CD4-positive, alpha-beta memory T cell (primary cell): Measurements from ENCODE around the gene MAFG. TPM values are rescaled to one million over a fixed set of nuclear protein-coding genes. Genes with fewer than 3 reads are reported as not detected.

Experiments used
- CTCF ChIA-PET: fragments of 350-600 bp; sonication (Branson Sonifier 250); formaldehyde crosslinking; loops from one replicate; lab custom pipeline; 2021; ENCODE audit warnings: inconsistent platforms; ENCODE audit not compliant: partially characterized antibody; lab: Charles Lee
- POLR2A ChIA-PET: fragments of 350-600 bp; sonication (Branson Sonifier 250); formaldehyde crosslinking; loops from one replicate; lab custom pipeline; 2021; ENCODE audit not compliant: partially characterized antibody; lab: Charles Lee
- DNase-seq, 5 donors: peaks; one replicate each; pipeline versions ENCODE4 v3.0.0 to v3.0.0-alpha.2; 2020 to 2022; ENCODE audit warnings: mixed read lengths in 1 of 5
- H3K27ac ChIP-seq: one replicate; pipeline ENCODE4 v1.7.0; 2013; ENCODE audit warnings: low read depth, low read length
- H3K27me3 ChIP-seq: 2 replicates; pipeline ENCODE4 v1.7.0; 2013; ENCODE audit warnings: mild to moderate bottlenecking, low read length, moderate library complexity; ENCODE audit not compliant: insufficient read depth
- H3K36me3 ChIP-seq: 2 replicates; pipeline ENCODE4 v1.7.0; 2013; ENCODE audit warnings: mild to moderate bottlenecking, low read length, moderate library complexity; ENCODE audit not compliant: insufficient read depth
- H3K4me1 ChIP-seq: 2 replicates; pipeline ENCODE4 v1.7.0; 2013; ENCODE audit warnings: mild to moderate bottlenecking, low read length, moderate library complexity; ENCODE audit not compliant: insufficient read depth
- H3K4me3 ChIP-seq, 2 donors: one replicate each; pipeline ENCODE4 v1.7.0; 2013; ENCODE audit warnings: low read length in 2 of 2, mild to moderate bottlenecking in 1 of 2
- H3K9me3 ChIP-seq, 2 donors: one replicate each; pipeline ENCODE4 v1.7.0; 2013; ENCODE audit warnings: low read length in 2 of 2, control low read depth in 1 of 2; ENCODE audit not compliant: control insufficient read depth in 1 of 2
- H3K27ac Mint-ChIP-seq, 7 donors: one replicate each; pipeline ENCODE4 v1.8.0; 2020 to 2021; ENCODE audit warnings: mixed read lengths in 7 of 7, mild to moderate bottlenecking in 6 of 7, inconsistent platforms in 3 of 7, moderate library complexity in 3 of 7
- H3K27me3 Mint-ChIP-seq, 2 donors: one replicate each; pipeline ENCODE4 v1.8.0; 2020 to 2021; ENCODE audit warnings: mixed read lengths in 2 of 2
- H3K36me3 Mint-ChIP-seq, 2 donors: one replicate each; pipeline ENCODE4 v1.8.0; 2020 to 2021; ENCODE audit warnings: mixed read lengths in 2 of 2, inconsistent platforms in 1 of 2, mild to moderate bottlenecking in 1 of 2
- H3K4me1 Mint-ChIP-seq, 4 donors: one replicate each; pipeline ENCODE4 v1.8.0; 2020 to 2021; ENCODE audit warnings: mixed read lengths in 4 of 4, mild to moderate bottlenecking in 1 of 4
- H3K4me3 Mint-ChIP-seq, 8 donors: one replicate each; pipeline ENCODE4 v1.8.0; 2020 to 2021; ENCODE audit warnings: mixed read lengths in 8 of 8, mild to moderate bottlenecking in 7 of 8, moderate library complexity in 6 of 8, inconsistent platforms in 3 of 8
- H3K9me3 Mint-ChIP-seq, 8 donors: one replicate each; pipeline ENCODE4 v1.8.0; 2020 to 2021; ENCODE audit warnings: mixed read lengths in 8 of 8, mild to moderate bottlenecking in 5 of 8, inconsistent platforms in 3 of 8, moderate library complexity in 1 of 8
- intact Hi-C: fragments of 100-400 bp; cut with micrococcal nuclease; formaldehyde crosslinking; loops from one replicate; pipeline ENCODE4 v1.15.1; 2023
- polyA plus RNA-seq, 2 donors: library from polyadenylated mRNA; unstranded; fragments of 300-500 nt; fragmentation: Illumina TruSeq; gene quantifications; one replicate each; pipeline ENCODE4 v1.2.3, GENCODE V29; 2021
- total RNA-seq, 2 experiments: library from RNA; stranded (reverse); gene quantifications; one replicate each; pipeline ENCODE4 v1.2.3, GENCODE V29; 2021

MAFG gene
- total RNA-seq, result 10 to 100 TPM; 16.0 to 16.3 TPM
- 1 to 10 TPM; 2.1 to 3.5 TPM for polyA plus RNA-seq

DNA sequence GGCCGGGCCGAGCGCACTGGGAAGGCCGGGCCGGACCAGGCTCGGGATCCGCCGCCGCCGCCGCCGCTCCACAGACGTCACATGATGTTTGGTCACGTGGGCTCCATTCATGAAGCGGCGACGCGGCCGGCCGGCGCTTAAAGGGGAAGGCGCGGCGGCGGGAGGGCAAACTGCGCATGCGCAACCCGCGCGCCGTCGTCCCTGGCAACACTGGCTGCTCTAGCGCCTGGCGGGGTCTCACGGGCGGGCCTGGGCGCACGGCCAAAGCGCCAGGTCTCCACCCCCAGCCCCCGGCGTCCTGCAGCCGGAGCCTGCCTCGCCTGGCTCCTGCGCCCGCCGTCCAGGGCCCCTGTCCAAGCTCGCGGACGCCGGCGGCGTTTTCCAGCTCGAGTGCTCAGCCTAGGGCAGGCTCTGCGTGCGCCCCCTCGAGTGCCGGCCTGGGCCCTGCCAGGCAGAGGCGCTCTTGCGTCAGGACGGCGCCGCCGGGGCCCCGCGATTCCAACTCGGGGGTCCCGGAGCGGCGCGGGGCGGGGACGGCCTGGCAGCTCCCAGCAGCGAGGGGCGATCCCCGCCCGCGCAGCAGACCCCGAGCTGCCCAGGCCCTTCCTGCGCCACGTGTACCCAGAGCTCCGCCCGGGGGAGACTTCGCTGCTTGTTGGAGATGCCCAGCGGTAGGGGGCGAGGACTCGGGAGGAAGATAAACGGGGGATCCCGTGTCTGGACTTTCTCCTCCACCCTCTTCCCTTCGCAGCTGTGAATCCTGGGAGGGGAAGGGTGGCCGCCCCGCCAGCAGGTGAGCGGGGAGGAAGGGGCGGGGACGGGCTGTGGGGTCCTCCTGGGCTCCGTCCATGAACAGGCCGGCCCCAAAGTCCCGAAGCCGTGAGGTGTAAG, at the start of gene MAFG:
TSS of gene MAFG (minus strand) at position 83 of the 891 bp plus-strand sequence. CDS start 4,550 bp downstream, outside the sequence.
- DNase-seq, result peak; percentile 85 to 92 (median 90)
- H3K36me3 ChIP-seq, result no peaks in the 10 kb centered on the region
- peak within 1 kb of the TSS; percentile 68 for H3K27ac ChIP-seq
- no peaks in the 10 kb centered on the region for H3K9me3 ChIP-seq
- Mint-ChIP-seq H3K27me3 (peaks cover 0 to 6% of the 10 kb centered on the region in 2 donors), H3K4me3 (peak within 1 kb of the TSS; percentile 81 to 90 (median 84)), H3K36me3 (no peaks in the 10 kb centered on the region), H3K9me3 (no peaks in the 10 kb centered on the region), H3K27ac (peak within 1 kb of the TSS; percentile 84 to 97 (median 90)), H3K4me1 (peaks cover 12 to 27% (median 20%) of the 10 kb centered on the region in 4 donors)
- intact Hi-C loops, result loop anchor here (1.0 to 10.0 kb wide), 5 partner anchors 9 to 833 kb away; partner anchors contain the start of genes ALYREF, ANAPC11, P4HB and PYCR1
- POLR2A ChIA-PET, result interaction anchor here (0.6 to 4.2 kb wide), 10 partner anchors 9 to 106 kb away, joined by 3 to 40 read pairs (median 6); partner anchors contain the start of genes ALYREF, ANAPC11, ARHGDIA and ASPSCR1
- H3K4me1 ChIP-seq, result peaks cover 43% of the 10 kb centered on the region
- H3K4me3 ChIP-seq, result peak within 1 kb of the TSS; percentile 47 to 60
- H3K27me3 ChIP-seq, result peaks cover 10% of the 10 kb centered on the region
- CTCF ChIA-PET, result interaction anchor here (0.8 to 0.9 kb wide), 2 partner anchors 11 to 58 kb away, joined by 3 to 4 read pairs; no protein-coding TSS in a partner anchor

DNA sequence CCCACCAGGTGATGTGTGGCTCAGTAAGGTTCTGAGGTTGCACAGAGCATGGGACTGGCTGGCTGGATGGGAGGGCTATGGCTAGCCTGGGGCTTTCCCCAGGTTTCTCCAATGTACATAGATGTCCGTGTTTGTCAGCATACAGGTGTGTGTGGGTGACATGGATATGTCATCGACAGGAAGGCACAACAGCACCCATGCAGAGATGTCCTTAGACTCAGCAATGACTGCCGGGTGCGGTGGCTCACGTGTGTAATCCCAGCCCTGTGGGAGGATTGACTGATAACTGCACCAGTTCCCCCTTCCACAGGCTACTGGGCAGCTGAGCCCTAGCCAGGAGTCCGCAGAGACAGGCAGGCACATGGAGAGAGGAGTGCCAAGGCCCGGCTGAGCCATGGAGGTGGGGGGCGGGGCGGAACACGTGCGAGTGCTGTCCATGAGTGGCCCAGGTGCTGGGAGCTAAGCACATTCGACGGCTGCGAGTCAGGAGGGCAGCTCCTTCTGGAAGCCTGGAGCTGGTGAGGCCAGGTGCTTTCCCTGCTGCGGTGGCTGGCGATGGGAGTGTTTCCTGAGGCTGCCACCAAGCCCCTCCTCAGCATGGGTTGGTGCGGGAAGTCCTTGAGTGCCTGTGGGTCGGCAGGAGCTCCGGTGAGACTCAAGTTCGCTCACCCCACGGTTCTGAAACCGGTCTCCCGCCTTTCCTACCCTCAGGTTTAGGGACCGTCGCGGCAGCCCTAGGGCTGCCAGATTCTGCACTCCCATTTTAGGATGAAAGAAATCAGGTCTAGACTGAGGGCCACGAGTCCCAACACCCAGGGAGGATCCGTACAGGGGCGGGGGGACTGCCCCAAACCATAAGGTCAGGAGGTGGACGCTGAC, 49.0 kb upstream of the MAFG start:
- H3K36me3 Mint-ChIP-seq, result peaks cover 4 to 12% of the 10 kb centered on the region in 2 donors
- peak overlapping the region; percentile 94 to 99 (median 98) for H3K27ac Mint-ChIP-seq
- no peaks in the 10 kb centered on the region for H3K27me3 Mint-ChIP-seq
- intact Hi-C loops, result loop anchor here (1.0 kb wide), 2 partner anchors 8 to 47 kb away; partner anchors contain the start of gene LRRC45
- H3K9me3 Mint-ChIP-seq, result peaks cover 0 to 2% (median 0%) of the 10 kb centered on the region in 8 donors
- H3K27me3 ChIP-seq, result no peaks in the 10 kb centered on the region
- peak overlapping the region; percentile 29 to 74 for H3K4me3 ChIP-seq
- H3K36me3 ChIP-seq, result no peaks in the 10 kb centered on the region
- ChIA-PET POLR2A (interaction anchor here (0.7 to 5.1 kb wide), 12 partner anchors 10 to 150 kb away, joined by 3 to 54 read pairs (median 4); partner anchors contain the start of genes CENPX, DCXR, LRRC45 and MAFG), CTCF (interaction anchor here (1.0 to 1.8 kb wide), 4 partner anchors 8 to 43 kb away, joined by 4 to 6 read pairs (median 4); no protein-coding TSS in a partner anchor)
- peak overlapping the region; percentile 80 for H3K27ac ChIP-seq
- H3K9me3 ChIP-seq, result no peaks in the 10 kb centered on the region
- H3K4me1 ChIP-seq, result peaks cover 31% of the 10 kb centered on the region
- peaks cover 17 to 43% (median 28%) of the 10 kb centered on the region in 4 donors for H3K4me1 Mint-ChIP-seq
- peak in 1 of 5 donors; percentile 58 for DNase-seq
- H3K4me3 Mint-ChIP-seq, result peak overlapping the region; percentile 90 to 98 (median 96)

DNA sequence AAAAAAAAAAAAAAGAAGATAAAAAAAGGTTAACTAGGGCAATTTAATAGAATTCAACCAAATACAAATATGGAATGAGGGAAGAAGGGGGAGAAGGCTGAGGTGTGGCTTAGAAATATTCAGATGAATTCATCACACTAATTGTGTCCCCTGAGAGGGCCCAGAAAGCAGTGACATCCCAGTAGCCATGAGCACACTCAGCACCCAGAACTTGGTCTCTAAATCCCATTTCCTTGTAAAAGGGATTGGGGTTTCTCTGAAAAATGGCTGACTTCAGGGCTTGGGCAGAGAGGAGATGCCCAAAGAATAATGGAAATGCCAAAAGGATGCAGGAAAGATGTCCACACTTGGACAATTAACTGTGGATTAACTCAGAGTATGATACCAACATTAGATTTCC, 45.9 kb upstream of the MAFG start:
- Mint-ChIP-seq H3K4me3 (no peak overlapping the region), H3K9me3 (no peaks in the 10 kb centered on the region), H3K36me3 (peaks cover 0 to 6% of the 10 kb centered on the region in 2 donors), H3K4me1 (peaks cover 6 to 26% (median 10%) of the 10 kb centered on the region in 4 donors), H3K27ac (no peak overlapping the region), H3K27me3 (no peaks in the 10 kb centered on the region)
- no peaks in the 10 kb centered on the region for H3K9me3 ChIP-seq
- ChIA-PET POLR2A (no interaction called here), CTCF (interaction anchor here (0.9 kb wide), 1 partner anchor 14 kb away, joined by 3 read pairs; no protein-coding TSS in a partner anchor)
- intact Hi-C loops, result no loop called here
- no peak overlapping the region for H3K27ac ChIP-seq
- H3K27me3 ChIP-seq, result no peaks in the 10 kb centered on the region
- no peaks in the 10 kb centered on the region for H3K36me3 ChIP-seq
- no peak overlapping the region for H3K4me3 ChIP-seq
- DNase-seq, result no peak
- H3K4me1 ChIP-seq, result peaks cover 17% of the 10 kb centered on the region

DNA sequence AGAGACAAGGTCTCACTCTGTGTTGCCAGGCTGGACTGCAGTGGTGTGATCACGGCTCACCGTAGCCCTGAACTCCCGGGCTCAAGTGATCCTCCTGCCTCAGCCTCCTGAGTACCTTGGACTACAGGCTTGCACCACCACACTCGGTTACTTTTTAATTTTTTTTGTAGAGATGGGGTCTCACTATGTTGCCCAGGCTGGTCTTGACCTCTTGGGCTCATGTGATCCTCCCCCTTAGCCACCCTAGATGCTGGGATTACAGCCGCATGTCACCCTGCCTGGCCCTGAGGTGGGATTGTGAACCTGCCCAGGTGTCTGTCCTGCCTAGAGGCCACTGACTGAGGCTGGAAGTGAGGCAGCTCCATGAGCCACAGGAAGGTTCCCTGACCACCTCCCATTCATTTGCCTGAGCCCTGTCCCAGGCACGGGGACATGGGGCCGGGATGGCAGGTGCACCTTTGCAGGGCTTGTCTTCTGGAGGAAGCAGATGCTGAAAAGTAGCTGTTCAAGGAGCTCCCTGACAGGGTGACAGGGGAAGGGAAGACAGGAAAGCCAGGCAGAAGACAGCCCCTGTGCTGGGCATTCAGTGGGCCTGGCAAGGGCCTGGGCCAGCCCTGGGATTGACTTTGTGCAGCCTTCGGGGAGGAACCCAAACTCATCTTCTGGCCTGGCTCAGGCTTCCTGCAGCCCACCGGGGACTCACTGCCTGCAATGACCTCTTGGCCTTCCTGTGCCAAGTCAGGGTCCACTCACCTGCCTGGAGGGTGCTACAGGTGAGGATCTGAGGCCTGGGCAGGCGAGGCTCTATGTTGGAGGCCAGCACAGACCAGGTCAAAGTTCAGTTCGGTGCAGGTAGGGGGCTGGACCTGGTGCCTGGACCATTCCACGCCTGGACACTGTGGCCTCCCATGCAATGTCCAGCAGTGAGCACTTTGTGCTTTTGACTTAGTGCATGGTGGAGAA, 41.6 kb upstream of the MAFG start:
- no peak overlapping the region for H3K4me3 Mint-ChIP-seq
- H3K9me3 Mint-ChIP-seq, result no peaks in the 10 kb centered on the region
- no peaks in the 10 kb centered on the region for H3K27me3 Mint-ChIP-seq
- H3K4me1 Mint-ChIP-seq, result peaks cover 3 to 20% (median 7%) of the 10 kb centered on the region in 4 donors
- Histone ChIP-seq H3K4me1 (peaks cover 22% of the 10 kb centered on the region), H3K36me3 (no peaks in the 10 kb centered on the region), H3K9me3 (no peaks in the 10 kb centered on the region), H3K27ac (no peak overlapping the region), H3K4me3 (no peak overlapping the region), H3K27me3 (no peaks in the 10 kb centered on the region)
- H3K36me3 Mint-ChIP-seq, result no peaks in the 10 kb centered on the region
- ChIA-PET CTCF (interaction anchor here (1.3 to 3.1 kb wide), 4 partner anchors 8 to 53 kb away, joined by 4 to 13 read pairs (median 10); partner anchors contain the start of genes ASPSCR1, CENPX and LRRC45), POLR2A (interaction anchor here (0.6 to 4.3 kb wide), 4 partner anchors 9 to 137 kb away, joined by 3 to 54 read pairs (median 14); partner anchors contain the start of genes ASPSCR1, CENPX and LRRC45)
- DNase-seq, result peak in 1 of 5 donors; percentile 4
- H3K27ac Mint-ChIP-seq, result peak overlapping the region in 3 of 7 donors; percentile 2 to 77 (median 47)
- intact Hi-C loops, result loop anchor here (1.0 kb wide), 1 partner anchor 8 kb away; the partner anchor contains the start of gene ASPSCR1

DNA sequence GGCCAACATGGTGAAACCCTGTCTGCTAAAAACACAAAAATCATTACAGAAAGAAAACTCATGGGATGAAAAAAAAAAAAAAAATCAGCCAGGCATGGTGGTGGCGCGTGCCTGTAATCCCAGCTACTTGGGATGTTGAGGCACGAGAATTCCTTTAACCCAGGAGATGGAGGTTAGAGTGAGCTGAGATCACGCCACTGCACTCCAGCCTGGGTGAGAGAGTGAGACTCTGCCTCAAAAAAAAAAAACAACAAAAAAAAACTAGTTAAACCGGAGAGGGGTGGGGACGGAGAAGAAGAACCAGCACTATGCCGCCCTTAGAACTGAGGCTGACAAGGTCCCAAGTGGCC, 40.8 kb upstream of the MAFG start:
- ChIA-PET CTCF (interaction anchor here (1.3 to 3.1 kb wide), 5 partner anchors 8 to 187 kb away, joined by 3 to 13 read pairs (median 7); partner anchors contain the start of genes ASPSCR1, CENPX and LRRC45), POLR2A (interaction anchor here (0.6 to 4.3 kb wide), 10 partner anchors 9 to 330 kb away, joined by 3 to 54 read pairs (median 6); partner anchors contain the start of genes ASPSCR1, CENPX, DCXR and LRRC45)
- Mint-ChIP-seq H3K36me3 (no peaks in the 10 kb centered on the region), H3K27me3 (peaks cover 0 to 3% of the 10 kb centered on the region in 2 donors), H3K27ac (peak overlapping the region in 5 of 7 donors; percentile 77 to 93 (median 89)), H3K4me1 (peaks cover 3 to 20% (median 7%) of the 10 kb centered on the region in 4 donors), H3K9me3 (no peaks in the 10 kb centered on the region), H3K4me3 (peak overlapping the region in 7 of 8 donors; percentile 55 to 79 (median 66))
- intact Hi-C loops, result loop anchor here (1.0 kb wide), 1 partner anchor 9 kb away; the partner anchor contains the start of gene ASPSCR1
- H3K27me3 ChIP-seq, result no peaks in the 10 kb centered on the region
- H3K27ac ChIP-seq, result no peak overlapping the region
- H3K4me3 ChIP-seq, result no peak overlapping the region
- H3K4me1 ChIP-seq, result peaks cover 22% of the 10 kb centered on the region
- H3K9me3 ChIP-seq, result no peaks in the 10 kb centered on the region
- no peak for DNase-seq
- no peaks in the 10 kb centered on the region for H3K36me3 ChIP-seq
